Measurements from ENCODE around the gene SLC26A9.
"Not testable (repeated sequence)": the region's sequence is repeated elsewhere in the genome, so short reads cannot be mapped to it uniquely, and the experiment has no call there.

Gene SLC26A9

DNA sequence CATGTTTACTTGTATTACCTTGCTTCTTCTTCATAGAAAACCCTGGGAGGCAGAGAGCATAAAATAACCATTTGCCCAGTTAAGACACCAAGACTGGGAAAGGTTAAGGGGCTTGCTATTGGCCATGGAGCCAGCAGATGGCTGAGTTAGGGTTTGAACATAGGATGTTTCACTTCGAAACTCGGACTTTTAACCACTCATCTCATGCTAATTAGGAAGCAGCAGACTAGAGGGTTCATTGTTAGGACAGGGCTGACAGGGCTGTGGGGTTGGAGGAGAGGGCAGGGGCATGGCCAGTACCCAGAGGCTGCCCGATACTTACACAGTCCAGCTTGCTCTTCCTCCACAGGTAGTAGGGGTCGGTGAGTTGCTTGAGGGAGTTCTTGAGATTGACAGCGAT lies 17.0 kb downstream of the SLC26A9 start:
- DNase-seq (ENCODE audit: low spot score) = no peak

DNA sequence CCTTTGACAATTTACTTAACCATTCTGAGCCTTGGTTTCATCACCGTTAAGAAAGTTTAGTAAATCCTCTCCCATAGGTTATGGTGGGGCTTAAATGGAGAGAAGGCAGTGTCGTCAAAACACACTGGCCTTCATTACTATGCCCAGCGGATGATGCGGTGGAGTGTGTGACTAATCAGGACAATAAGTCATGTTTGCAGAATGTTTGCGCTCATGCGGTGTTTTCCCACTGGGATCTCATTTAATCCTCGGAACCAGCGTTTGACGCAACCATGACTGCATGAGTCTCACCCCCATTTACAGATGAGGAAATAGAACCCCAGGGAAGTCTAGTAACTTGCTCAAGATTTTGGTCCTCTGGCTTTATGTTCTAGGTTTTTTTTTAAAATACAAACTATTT lies 17.5 kb downstream of the SLC26A9 start:
- no peak for DNase-seq (ENCODE audit: low spot score)

DNA sequence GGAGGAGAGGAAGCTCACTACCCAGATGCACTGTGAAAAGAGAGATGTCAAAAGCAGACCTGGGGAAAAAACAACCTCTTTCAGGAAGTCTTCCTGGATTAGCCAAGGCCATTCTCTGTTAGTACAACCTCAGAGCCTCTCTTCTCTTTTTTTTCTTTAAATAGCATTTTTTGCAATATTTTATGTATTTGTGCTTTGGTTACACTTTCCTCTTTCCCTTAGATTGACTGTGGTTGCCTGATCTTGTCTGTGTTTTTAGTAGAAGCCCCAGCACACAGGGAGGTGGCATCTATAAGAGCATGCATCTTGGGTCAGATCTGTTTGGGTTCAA lies 18.8 kb downstream of the SLC26A9 start:
- no peak for DNase-seq (ENCODE audit: low spot score)

- no peak for DNase-seq (ENCODE audit: low spot score)
Observed at GRCh38 chr1:205923651-205924459, 19.4 kb downstream of the SLC26A9 start.

DNA sequence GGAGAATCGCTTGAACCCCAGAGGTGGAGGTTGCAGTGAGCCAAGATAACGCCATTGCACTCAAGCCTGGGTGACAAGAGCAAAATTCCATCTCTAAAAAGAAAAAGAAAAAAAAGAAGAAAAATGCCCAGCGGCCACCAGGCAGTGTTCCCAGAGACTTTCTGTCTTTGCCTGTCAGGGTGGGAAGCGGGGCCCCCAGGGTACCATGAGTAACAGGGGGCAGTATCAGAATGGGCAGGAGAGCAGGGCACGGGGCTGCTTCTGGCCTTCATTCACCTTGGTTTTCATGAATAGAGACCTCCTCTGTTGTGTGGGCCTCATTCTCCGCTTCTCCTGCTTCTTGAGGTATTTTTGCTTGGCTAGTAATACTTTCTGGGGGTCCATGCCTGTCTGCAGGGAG lies 20.4 kb downstream of the SLC26A9 start:
- DNase-seq (ENCODE audit: low spot score) = no peak

DNA sequence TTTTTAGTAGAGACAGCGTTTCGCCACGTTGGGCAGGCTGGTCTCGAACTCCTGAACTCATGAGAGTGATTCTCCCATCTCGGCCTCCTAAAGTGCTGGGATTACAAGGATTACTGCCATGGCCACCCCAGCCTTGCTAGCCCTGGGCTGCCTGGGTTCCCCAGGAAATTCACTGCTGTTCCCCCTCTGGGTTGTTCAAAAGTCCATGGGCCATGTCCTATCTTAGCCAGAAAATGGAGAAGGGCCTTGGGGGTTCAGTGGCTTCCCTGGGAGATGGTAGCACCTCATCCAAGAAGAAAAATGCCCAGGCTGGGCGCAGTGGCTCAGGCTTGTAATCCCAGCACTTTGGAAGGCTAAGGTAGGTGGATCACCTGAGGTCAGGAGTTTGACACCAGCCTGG lies 20.9 kb downstream of the SLC26A9 start:
- DNase-seq (ENCODE audit: low spot score) = no peak

DNA sequence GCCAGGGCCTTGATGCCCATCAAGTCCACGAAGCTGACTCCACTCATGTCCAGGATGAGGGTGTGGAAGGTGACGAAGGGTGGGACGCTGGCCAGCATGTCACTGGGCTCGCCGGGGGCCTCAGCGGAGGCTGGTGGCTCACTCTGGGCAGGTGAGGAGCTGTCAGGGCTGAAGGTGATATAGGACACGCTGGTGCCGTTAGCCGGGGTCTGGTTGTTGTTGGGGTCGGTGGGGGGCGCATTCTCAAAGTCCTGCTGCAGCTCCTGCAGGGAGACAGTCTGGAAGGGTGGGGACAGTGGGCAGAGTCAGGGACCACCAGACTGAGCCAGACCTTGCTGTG lies 21.7 kb downstream of the SLC26A9 start:
- no peak for DNase-seq (ENCODE audit: low spot score)

- DNase-seq (ENCODE audit: low spot score) = no peak
Observed at GRCh38 chr1:205920861-205921569, 22.2 kb downstream of the SLC26A9 start.

DNA sequence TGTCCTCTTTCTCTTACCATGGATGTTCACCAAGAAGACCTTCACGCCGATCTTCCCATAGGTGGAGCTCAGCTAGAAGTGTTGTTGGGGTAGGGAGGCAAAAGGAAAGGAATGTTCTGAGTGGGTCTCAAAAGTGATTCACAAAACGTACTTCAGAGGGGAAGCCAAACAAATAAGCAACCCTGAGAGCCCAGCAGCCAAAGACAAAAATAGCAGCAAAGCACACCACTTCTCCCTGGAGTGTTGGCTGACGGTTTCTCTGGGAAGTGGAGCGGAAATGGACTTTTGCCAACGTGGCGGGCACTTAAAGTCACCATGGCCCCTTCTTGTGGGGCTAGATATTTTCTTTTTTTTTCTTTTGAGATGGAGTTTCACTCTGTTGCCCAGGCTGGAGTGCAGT lies 23.1 kb downstream of the SLC26A9 start:
- no peak for DNase-seq (ENCODE audit: low spot score)

GRCh38 chr1:205918955-205919746 lies 24.1 kb downstream of the SLC26A9 start:
- DNase-seq (ENCODE audit: low spot score) = peak; percentile 56

GRCh38 chr1:205917466-205918238 lies 25.6 kb downstream of the SLC26A9 start:
- DNase-seq (ENCODE audit: low spot score) = no peak

GRCh38 chr1:205916541-205916940 lies 26.7 kb downstream of the SLC26A9 start:
- DNase-seq (ENCODE audit: low spot score) = no peak

DNA sequence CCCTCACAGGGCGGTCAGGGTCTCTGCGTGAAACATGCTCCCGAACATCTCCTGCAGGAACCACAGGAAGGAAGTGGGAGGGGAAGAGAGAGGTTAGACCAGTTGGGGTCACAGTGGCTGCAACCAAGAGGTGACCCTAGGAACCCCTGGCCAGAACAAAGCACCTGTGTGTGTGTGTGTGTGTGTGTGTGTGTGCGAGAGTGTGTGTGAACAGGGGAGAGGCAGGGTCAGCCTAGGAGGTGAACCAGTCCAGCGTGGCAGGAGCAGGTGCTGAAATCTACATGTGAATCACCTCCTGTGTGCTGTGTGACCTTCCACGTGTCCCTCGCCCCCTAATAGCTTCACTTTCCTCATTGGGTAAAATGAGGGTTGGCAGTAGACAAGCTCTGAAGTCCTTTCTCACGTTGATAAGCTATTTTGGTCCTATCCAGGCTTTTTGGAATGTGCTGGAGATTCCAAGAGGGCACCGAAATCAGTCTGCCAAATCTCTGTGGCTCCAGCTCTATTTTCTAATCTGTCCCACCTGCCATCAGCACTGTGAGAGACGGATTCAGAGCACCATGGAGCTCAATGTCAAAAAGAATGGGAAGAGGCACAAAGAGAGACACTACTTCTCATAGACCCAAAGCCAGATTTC lies 27.8 kb downstream of the SLC26A9 start:
- DNase-seq (ENCODE audit: low spot score) = no peak

DNA sequence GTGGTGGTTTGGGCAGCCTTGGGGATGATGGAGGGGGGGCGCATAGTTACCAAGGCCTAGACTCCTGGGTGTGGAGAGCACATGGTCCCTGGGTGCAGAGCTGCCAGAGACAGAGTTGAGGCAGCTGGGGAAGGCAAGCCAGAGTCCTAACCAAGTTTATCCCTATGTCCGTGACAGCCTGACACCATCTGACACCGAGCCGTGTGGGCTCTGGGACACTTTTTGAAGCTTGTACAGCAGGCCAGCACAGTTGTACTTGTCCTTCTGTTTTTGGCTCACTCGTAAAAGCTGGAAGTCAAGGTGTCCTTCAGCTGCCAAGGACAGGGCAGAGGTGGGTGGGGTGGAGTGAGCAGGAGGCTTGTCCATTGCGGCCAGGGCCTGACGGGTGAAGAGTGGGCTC lies 28.5 kb downstream of the SLC26A9 start:
- DNase-seq (ENCODE audit: low spot score) = no peak

DNA sequence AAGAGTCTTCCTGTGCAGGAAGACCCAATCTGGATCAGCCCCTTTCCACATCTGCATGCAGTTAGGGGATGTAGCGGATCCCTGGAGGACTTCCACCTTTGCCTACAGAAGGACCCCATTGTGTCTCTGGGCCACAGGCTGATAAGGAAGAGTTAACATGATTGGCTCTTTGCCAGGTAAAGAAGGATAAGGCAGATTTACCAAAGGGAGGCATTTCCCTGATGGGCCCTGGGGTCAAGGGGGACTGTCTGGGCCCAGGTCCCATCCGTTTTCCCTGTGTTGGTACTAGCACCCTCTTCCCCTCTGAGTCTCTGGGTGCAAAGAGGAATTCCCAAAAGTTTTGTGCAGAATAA lies 29.1 kb downstream of the SLC26A9 start:
- no peak for DNase-seq (ENCODE audit: low spot score)

DNA sequence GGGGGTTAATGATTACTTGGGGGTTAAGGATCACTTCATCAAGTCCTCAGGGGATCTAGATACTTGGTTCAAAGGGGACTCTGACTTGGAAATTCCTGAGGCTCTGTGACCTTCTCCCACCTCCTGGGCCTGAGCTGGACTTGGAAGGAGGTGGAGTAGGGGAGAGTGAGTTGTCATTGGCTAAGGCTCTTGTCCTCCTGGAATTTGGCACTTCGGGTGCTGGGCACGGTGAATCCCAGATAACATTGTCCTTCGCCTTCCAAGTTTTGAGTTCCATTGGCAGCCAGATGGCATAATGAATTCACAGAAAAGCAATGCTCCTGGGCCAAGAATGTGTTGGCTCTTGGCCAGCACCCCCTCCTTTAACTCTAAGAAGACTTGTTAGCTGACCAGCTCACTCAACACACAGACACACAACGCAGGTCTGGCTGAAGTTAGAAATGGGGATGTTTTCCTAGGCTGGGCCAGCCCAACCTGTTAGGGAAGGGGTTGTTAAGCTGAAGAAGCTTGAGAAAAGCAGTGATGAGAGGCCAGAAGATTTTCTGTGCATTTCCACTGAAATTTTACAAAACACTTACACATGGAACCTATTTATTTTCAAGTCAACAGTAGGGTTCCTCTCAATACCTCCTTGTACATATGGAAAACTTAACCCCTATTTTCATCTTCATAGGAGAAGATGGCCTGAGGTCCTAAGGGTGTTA lies 29.7 kb downstream of the SLC26A9 start:
- no peak for DNase-seq (ENCODE audit: low spot score)

GRCh38 chr1:205907794-205908193 lies 35.5 kb downstream of the SLC26A9 start:
- no peak for DNase-seq (ENCODE audit: low spot score)

DNA sequence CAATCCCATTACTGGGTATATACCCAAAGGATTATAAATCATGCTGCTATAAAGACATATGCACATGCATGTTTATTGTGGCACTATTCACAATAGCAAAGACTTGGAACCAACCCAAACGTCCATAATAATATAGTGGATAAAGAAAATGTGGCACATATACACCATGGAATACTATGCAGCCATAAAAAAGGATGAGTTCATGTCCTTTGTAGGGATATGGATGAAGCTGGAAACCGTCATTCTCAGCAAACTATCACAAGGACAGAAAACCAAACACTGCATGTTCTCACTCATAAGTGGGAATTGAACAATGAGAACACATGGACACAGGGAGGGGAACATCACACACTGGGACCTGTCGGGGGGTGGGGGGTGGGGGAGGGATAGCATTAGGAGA lies 38.2 kb downstream of the SLC26A9 start:
- DNase-seq (ENCODE audit: low spot score) = not testable (repeated sequence)

GRCh38 chr1:205896351-205896750 lies 46.9 kb downstream of the SLC26A9 start:
- no peak for DNase-seq (ENCODE audit: low spot score)

DNA sequence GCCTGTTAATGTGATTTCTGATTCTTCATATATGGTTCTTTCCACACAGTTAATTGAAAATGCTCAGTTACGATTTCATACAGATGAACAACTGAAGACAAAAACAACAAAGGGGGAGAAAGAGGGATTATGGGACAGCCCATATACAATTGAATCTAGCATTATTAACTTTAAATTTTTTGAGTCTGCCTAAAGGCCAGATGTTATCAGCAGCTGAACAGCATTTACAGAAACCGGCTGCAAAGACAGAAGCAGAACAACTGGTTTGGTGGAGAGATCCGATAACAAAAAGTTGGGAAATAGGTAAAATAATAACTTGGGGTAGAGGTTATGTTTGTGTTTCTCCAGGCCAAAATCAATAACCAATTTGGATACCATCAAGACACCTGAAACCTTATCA lies 49.1 kb downstream of the SLC26A9 start:
- not testable (repeated sequence) for DNase-seq (ENCODE audit: low spot score)

DNA sequence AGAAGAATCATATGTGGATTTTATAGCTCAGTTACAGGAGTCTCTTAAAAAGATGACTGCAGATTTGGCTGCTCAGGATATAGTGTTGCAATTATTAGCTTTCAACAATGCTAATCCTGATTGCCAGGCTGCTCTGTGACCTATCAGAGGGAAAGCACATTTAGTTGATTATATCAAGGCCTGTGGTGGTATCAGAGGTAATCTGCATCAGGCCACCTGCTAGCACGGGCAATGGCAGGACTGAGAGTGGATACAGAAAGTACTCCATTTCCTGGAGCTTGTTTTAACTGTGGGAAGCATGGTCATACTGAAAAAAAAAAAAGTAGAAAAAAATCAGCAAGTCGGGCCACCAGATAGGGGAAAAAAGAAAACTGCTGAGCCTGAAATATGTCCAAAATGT lies 51.1 kb downstream of the SLC26A9 start:
- DNase-seq (ENCODE audit: low spot score) = not testable (repeated sequence)
